Stimulated activated CD4-positive, alpha-beta T cell treated with anti-CD3 and anti-CD28 coated beads, Interleukin-4, amount 100 ng/mL, for 24 hours (primary cell): ENCODE data around the gene POLR3B.
"Not testable (repeated sequence)": the region's sequence is repeated elsewhere in the genome, so short reads cannot be mapped to it uniquely, and the experiment has no call there.

Experiments
- DNase-seq: peaks from one replicate; pipeline ENCODE4 v3.0.0-alpha.2; 2020

Gene POLR3B

GRCh38 chr12:106477627-106478026 lies 120.1 kb downstream of the POLR3B start:
- not testable (repeated sequence) for DNase-seq

- DNase-seq: no peak
These were observed 122.7 kb downstream of the POLR3B start for GRCh38 chr12:106480251-106480650.

- DNase-seq: no peak
These were observed 123.7 kb downstream of the POLR3B start for GRCh38 chr12:106481246-106481645.

- DNase-seq: no peak
These were observed 130.1 kb downstream of the POLR3B start for GRCh38 chr12:106487664-106488063.

- no peak for DNase-seq
These were observed 131.3 kb downstream of the POLR3B start for GRCh38 chr12:106488884-106489283.

- no peak for DNase-seq
These were observed 132.7 kb downstream of the POLR3B start for GRCh38 chr12:106490264-106490663.

- DNase-seq: no peak
These were observed 135.3 kb downstream of the POLR3B start for GRCh38 chr12:106492857-106493256.

GRCh38 chr12:106493531-106493930 lies 136.0 kb downstream of the POLR3B start:
- DNase-seq: no peak

- no peak for DNase-seq
These were observed 137.9 kb downstream of the POLR3B start for GRCh38 chr12:106495354-106495965.

GRCh38 chr12:106498056-106498455 lies 140.5 kb downstream of the POLR3B start:
- no peak for DNase-seq

- no peak for DNase-seq
These were observed 142.1 kb downstream of the POLR3B start for GRCh38 chr12:106499628-106500027.

GRCh38 chr12:106506691-106507090 lies 149.1 kb downstream of the POLR3B start:
- no peak for DNase-seq

- no peak for DNase-seq
These were observed 151.4 kb downstream of the POLR3B start for GRCh38 chr12:106508966-106509365.

- no peak for DNase-seq
These were observed 153.8 kb downstream of the POLR3B start for GRCh38 chr12:106511365-106511764.

- no peak for DNase-seq
These were observed 159.8 kb downstream of the POLR3B start for GRCh38 chr12:106517314-106517713.

GRCh38 chr12:106519607-106520021 lies 162.1 kb downstream of the POLR3B start:
- DNase-seq: no peak

- no peak for DNase-seq
These were observed 164.4 kb downstream of the POLR3B start for GRCh38 chr12:106521901-106522300.

- no peak for DNase-seq
These were observed 165.2 kb downstream of the POLR3B start for GRCh38 chr12:106522708-106523107.

GRCh38 chr12:106527356-106527755 lies 169.8 kb downstream of the POLR3B start:
- DNase-seq: no peak

- no peak for DNase-seq
These were observed 183.7 kb downstream of the POLR3B start for GRCh38 chr12:106541201-106541600.

GRCh38 chr12:106551410-106551809 lies 193.9 kb downstream of the POLR3B start:
- no peak for DNase-seq

GRCh38 chr12:106552228-106552627 lies 194.7 kb downstream of the POLR3B start:
- no peak for DNase-seq
